Naive thymus-derived CD8-positive, alpha-beta T cell (primary cell): ENCODE results near the gene CBLN2. TPM values are rescaled to one million over a fixed set of nuclear protein-coding genes. Genes with fewer than 3 reads are reported as not detected.

Experiments
- ATAC-seq, 2 donors: fragments of 150-1000 bp; cut with Tn5 transposase in 1 of 2; sonication (Bioruptor Pico), chemical (Tn5 transposase) in 1 of 2; 1 replicate in 1 of 2; 2 replicates in 1 of 2; pipeline ENCODE4 v1.10.0; 2021; ENCODE audit warnings: mild to moderate bottlenecking in 2 of 2, moderate library complexity in 2 of 2
- POLR2A ChIA-PET: fragments of 350-600 bp; sonication (Branson Sonifier 250); formaldehyde crosslinking; loops from one replicate; lab custom pipeline; 2021; ENCODE audit warnings: antibody characterized with exemption; lab: Charles Lee
- DNase-seq, 10 donors: peaks; one replicate each; pipeline versions ENCODE4 v3.0.0 to v3.0.0-alpha.2; 2020 to 2022
- H3K27ac Mint-ChIP-seq, 10 donors: one replicate each; pipeline ENCODE4 v1.8.0; 2020 to 2022; ENCODE audit warnings: mild to moderate bottlenecking in 10 of 10, mixed read lengths in 10 of 10, moderate library complexity in 4 of 10, inconsistent platforms in 1 of 10
- H3K27me3 Mint-ChIP-seq, 5 donors: one replicate each; pipeline ENCODE4 v1.8.0; 2021 to 2022; ENCODE audit warnings: mixed read lengths in 5 of 5
- H3K36me3 Mint-ChIP-seq, 3 donors: one replicate each; pipeline ENCODE4 v1.8.0; 2020 to 2022; ENCODE audit warnings: mixed read lengths in 3 of 3, mild to moderate bottlenecking in 2 of 3, inconsistent platforms in 1 of 3
- H3K4me1 Mint-ChIP-seq, 4 donors: one replicate each; pipeline ENCODE4 v1.8.0; 2021 to 2022; ENCODE audit warnings: mixed read lengths in 4 of 4
- H3K4me3 Mint-ChIP-seq, 10 donors: one replicate each; pipeline ENCODE4 v1.8.0; 2020 to 2022; ENCODE audit warnings: mild to moderate bottlenecking in 10 of 10, mixed read lengths in 10 of 10, moderate library complexity in 6 of 10, inconsistent platforms in 1 of 10
- H3K9me3 Mint-ChIP-seq, 9 donors: one replicate each; pipeline ENCODE4 v1.8.0; 2020 to 2022; ENCODE audit warnings: mixed read lengths in 9 of 9, mild to moderate bottlenecking in 3 of 9, inconsistent platforms in 1 of 9, moderate library complexity in 1 of 9
- polyA plus RNA-seq, 3 donors: library from polyadenylated mRNA; unstranded; fragments of 300-500 nt; fragmentation: Illumina TruSeq; gene quantifications; one replicate each; pipeline ENCODE4 v1.2.3, GENCODE V29; 2021
- total RNA-seq, 8 experiments: library from RNA in 2 of 8; stranded (reverse) in 2 of 8; gene quantifications; one replicate each; pipeline ENCODE4 v1.2.3 and lab custom pipeline; 2021 to 2026

The CBLN2 gene
- total and polyA plus RNA-seq, 5 experiments from 2014 or later: not detected

DNA sequence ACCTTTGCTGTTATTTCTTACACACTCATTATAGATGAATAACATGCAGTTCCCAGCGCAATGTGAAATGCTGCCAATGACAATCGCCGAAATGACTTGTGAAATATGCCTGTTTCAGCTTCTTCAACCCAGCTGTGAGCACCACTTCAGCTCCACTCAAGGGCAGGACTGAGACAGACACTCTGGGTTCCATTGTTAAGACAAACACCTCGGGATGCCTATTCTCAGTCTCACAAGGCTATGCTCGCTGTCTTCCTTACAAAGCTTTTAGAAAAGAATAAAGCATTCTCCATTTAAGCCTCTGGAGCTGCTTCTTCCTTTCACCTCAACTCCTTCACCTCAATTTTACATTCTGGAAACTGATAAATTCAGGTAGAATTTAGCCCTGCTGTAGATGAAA is 4.2 kb downstream of the CBLN2 start:
- ATAC-seq (no peak), DNase-seq (no peak)
- POLR2A ChIA-PET: no interaction called here
- no peak overlapping the region for H3K27ac Mint-ChIP-seq
- H3K4me1 Mint-ChIP-seq: peaks cover 2 to 16% (median 8%) of the 10 kb centered on the region in 4 donors
- H3K4me3 Mint-ChIP-seq: no peak overlapping the region
- H3K36me3 Mint-ChIP-seq: peaks cover 0 to 2% (median 0%) of the 10 kb centered on the region in 3 donors
- peaks cover 19 to 48% (median 38%) of the 10 kb centered on the region in 5 donors for H3K27me3 Mint-ChIP-seq
- peaks cover 0 to 13% (median 0%) of the 10 kb centered on the region in 9 donors for H3K9me3 Mint-ChIP-seq

DNA sequence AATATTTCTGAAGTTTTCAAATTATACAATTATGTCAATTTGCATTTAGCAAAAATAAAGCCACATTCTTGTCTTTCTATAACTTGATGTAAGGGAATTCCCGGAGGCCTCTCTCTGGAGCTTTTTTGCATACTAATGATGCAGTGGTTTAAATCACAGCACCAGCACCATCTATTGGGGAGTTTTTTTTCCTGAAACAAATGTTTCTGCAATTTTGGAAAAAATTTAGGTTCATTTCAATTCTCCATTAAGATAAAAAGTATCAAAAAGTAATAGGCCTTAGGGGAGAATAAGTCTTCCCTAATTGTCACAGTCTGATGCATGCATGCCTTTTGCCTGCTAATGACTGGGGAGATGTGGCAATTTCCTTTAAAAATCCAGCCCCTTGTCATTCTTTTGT is 13.5 kb downstream of the CBLN2 start:
- ATAC-seq (no peak), DNase-seq (no peak)
- H3K4me1 Mint-ChIP-seq: no peaks in the 10 kb centered on the region
- POLR2A ChIA-PET: no interaction called here
- peaks cover 0 to 2% (median 0%) of the 10 kb centered on the region in 9 donors for H3K9me3 Mint-ChIP-seq
- H3K4me3 Mint-ChIP-seq: no peak overlapping the region
- no peaks in the 10 kb centered on the region for H3K36me3 Mint-ChIP-seq
- no peaks in the 10 kb centered on the region for H3K27me3 Mint-ChIP-seq
- no peak overlapping the region for H3K27ac Mint-ChIP-seq

DNA sequence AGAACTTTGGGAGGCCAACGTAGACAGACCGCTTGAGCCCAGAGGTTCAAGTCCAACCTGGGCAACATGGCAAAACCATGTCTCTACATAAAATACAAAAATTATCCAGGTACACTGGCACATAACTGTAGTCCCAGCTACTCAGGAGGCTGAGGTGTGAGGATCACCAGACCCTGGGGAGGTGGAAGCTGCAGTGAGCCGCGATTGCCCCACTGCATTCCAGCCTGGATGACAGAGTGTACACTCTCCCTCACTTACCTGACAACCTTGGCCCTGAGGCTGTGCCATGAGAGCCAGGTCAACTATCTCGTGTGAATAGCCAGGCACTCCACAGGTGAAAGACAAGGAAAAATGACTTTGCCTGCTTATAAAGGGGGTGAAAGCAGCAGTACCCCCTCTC is 39.3 kb downstream of the CBLN2 start:
- ATAC-seq (no peak), DNase-seq (no peak)
- Mint-ChIP-seq H3K4me1 (no peaks in the 10 kb centered on the region), H3K27me3 (no peaks in the 10 kb centered on the region), H3K9me3 (peaks cover 0 to 2% (median 0%) of the 10 kb centered on the region in 9 donors), H3K4me3 (no peak overlapping the region), H3K36me3 (no peaks in the 10 kb centered on the region), H3K27ac (no peak overlapping the region)
- POLR2A ChIA-PET: no interaction called here

DNA sequence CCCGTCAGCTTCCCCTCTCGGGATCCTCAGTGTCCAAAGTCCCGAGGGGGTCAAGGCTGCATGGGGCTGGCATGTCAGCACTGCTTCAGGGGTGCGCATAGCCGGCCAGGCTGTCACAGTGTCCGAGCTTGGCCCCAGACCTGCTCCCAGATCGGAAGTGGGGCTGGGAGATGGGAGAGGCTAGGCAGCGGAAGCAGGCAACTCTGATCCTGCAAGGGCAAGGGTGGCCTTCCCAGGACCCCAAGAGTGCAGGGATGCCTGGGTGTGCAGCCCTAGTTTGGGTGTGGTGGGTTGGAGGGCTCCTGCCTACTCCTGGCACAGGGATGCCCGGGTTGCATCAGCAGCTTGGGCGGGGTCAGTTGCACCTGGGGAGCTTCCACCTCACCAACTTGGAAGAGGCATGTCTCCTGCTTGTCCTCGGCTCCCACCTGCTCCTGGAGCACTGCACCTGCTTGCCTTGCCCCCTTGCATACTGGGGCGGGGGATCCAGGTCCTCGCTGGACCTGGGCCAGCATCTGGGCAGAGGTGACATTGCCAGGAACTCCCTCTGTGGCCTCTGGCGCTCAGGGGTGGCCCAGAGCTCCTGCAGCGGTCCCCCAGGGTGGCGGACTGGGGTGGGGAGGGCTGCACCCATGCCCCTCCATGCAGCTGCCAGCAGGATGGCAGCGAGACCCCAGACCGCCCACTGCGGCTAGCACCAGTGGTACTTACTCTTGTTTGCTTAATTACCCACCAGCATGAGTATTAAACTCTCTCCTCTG is 41.3 kb downstream of the CBLN2 start:
- no peaks in the 10 kb centered on the region for H3K36me3 Mint-ChIP-seq
- no peak overlapping the region for H3K27ac Mint-ChIP-seq
- no peaks in the 10 kb centered on the region for H3K4me1 Mint-ChIP-seq
- no peak for DNase-seq
- POLR2A ChIA-PET: no interaction called here
- ATAC-seq: no peak
- no peak overlapping the region for H3K4me3 Mint-ChIP-seq
- peaks cover 0 to 2% (median 0%) of the 10 kb centered on the region in 9 donors for H3K9me3 Mint-ChIP-seq
- H3K27me3 Mint-ChIP-seq: peaks cover 0 to 3% (median 0%) of the 10 kb centered on the region in 5 donors

DNA sequence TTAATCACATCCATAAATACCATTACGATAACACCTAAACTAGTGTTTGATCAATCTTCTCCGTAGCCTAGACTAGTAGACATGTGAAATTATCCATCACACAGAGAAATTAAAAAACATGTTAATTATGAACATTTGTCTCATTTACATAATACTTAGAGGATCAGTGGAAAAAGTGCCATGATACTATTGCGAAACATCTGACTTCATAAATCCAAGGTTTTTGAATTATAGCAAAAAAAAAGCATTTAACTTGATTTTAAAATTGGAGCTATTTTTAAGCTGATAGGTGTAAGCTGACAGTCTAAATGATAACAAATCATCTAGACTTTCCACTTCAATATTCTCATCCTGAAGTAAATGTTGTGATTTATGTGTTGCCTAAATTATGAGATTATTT is 51.6 kb downstream of the CBLN2 start:
- Mint-ChIP-seq H3K27me3 (no peaks in the 10 kb centered on the region), H3K27ac (no peak overlapping the region), H3K9me3 (peaks cover 0 to 3% (median 0%) of the 10 kb centered on the region in 9 donors), H3K4me1 (no peaks in the 10 kb centered on the region), H3K36me3 (no peaks in the 10 kb centered on the region), H3K4me3 (no peak overlapping the region)
- DNase-seq (no peak), ATAC-seq (no peak)
- POLR2A ChIA-PET: no interaction called here
